Activated naive CD4-positive, alpha-beta T cell treated with anti-CD3 and anti-CD28 coated beads, Interleukin-2, amount 50 U/mL, for 24 hours (primary cell): ENCODE data around the gene CLEC4E.
"Not testable (repeated sequence)": the region's sequence is repeated elsewhere in the genome, so short reads cannot be mapped to it uniquely, and the experiment has no call there.

Source experiments
- H3K27ac Mint-ChIP-seq: one replicate; pipeline ENCODE4 v1.8.0; 2021; ENCODE audit warnings: mild to moderate bottlenecking, mixed read lengths
- H3K27me3 Mint-ChIP-seq: one replicate; pipeline ENCODE4 v1.8.0; 2021; ENCODE audit warnings: mixed read lengths
- H3K36me3 Mint-ChIP-seq: one replicate; pipeline ENCODE4 v1.8.0; 2021; ENCODE audit warnings: mixed read lengths
- H3K4me1 Mint-ChIP-seq: one replicate; pipeline ENCODE4 v1.8.0; 2021; ENCODE audit warnings: mixed read lengths
- H3K4me3 Mint-ChIP-seq: one replicate; pipeline ENCODE4 v1.8.0; 2021; ENCODE audit warnings: mild to moderate bottlenecking, mixed read lengths
- H3K9me3 Mint-ChIP-seq: one replicate; pipeline ENCODE4 v1.8.0; 2021; ENCODE audit warnings: mixed read lengths

The CLEC4E gene, protein sequence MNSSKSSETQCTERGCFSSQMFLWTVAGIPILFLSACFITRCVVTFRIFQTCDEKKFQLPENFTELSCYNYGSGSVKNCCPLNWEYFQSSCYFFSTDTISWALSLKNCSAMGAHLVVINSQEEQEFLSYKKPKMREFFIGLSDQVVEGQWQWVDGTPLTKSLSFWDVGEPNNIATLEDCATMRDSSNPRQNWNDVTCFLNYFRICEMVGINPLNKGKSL

DNA sequence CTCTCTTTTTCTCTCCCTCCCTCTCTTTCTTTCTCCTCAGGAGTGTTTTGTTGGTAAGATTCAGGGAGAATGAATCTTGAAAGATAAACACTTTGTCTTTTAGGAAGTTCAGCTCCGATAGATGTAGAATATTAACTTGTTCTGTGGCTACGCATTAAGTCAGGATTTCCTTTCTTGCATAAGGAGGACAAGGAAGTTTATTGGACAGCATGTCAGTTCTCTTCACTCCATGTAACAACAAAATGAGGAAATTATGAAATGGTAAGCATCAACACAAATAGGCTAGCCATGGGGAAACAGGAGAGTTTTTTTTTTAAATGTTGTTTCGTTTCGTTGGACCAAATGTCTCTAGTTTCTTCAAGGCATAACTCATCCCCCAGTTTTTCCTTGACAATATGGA is at the start of gene CLEC4E:
Gene CLEC4E (minus strand): TSS at position 75 of the 400 bp plus-strand sequence. CDS start 108 bp downstream, outside the sequence.
- not testable (repeated sequence) for H3K9me3 Mint-ChIP-seq, H3K4me1 Mint-ChIP-seq, H3K4me3 Mint-ChIP-seq, H3K36me3 Mint-ChIP-seq
- Mint-ChIP-seq H3K27me3 (peaks cover 14% of the 10 kb centered on the region), H3K27ac (peak within 1 kb of the TSS; percentile 24)

- Mint-ChIP-seq H3K36me3 (no peaks in the 10 kb centered on the region), H3K4me1 (no peaks in the 10 kb centered on the region), H3K27ac (no peak overlapping the region), H3K9me3 (no peaks in the 10 kb centered on the region), H3K27me3 (no peaks in the 10 kb centered on the region), H3K4me3 (no peak overlapping the region)
These were observed 49.0 kb upstream of the CLEC4E start for GRCh38 chr12:8589679-8590078.

- not testable (repeated sequence) for H3K9me3 Mint-ChIP-seq, H3K36me3 Mint-ChIP-seq, H3K27ac Mint-ChIP-seq, H3K4me3 Mint-ChIP-seq, H3K4me1 Mint-ChIP-seq, H3K27me3 Mint-ChIP-seq
These were observed 43.8 kb upstream of the CLEC4E start for GRCh38 chr12:8584478-8584877.

GRCh38 chr12:8584004-8584403 is 43.3 kb upstream of the CLEC4E start:
- Mint-ChIP-seq H3K4me3 (no peak overlapping the region), H3K4me1 (no peaks in the 10 kb centered on the region), H3K27ac (no peak overlapping the region)

GRCh38 chr12:8581098-8581784 is 40.5 kb upstream of the CLEC4E start:
- Mint-ChIP-seq H3K4me3 (no peak overlapping the region), H3K27ac (no peak overlapping the region), H3K27me3 (no peaks in the 10 kb centered on the region), H3K4me1 (no peaks in the 10 kb centered on the region), H3K9me3 (no peaks in the 10 kb centered on the region), H3K36me3 (no peaks in the 10 kb centered on the region)

More at GRCh38 chr12:8584004-8584403, 43.3 kb upstream of the CLEC4E start:
- H3K27me3 Mint-ChIP-seq: no peaks in the 10 kb centered on the region
- H3K9me3 Mint-ChIP-seq: no peaks in the 10 kb centered on the region
- H3K36me3 Mint-ChIP-seq: no peaks in the 10 kb centered on the region

- H3K4me1 Mint-ChIP-seq: peaks cover under 1% of the 10 kb centered on the region
- no peaks in the 10 kb centered on the region for H3K36me3 Mint-ChIP-seq
These were observed 37.2 kb upstream of the CLEC4E start for GRCh38 chr12:8577879-8578278.

DNA sequence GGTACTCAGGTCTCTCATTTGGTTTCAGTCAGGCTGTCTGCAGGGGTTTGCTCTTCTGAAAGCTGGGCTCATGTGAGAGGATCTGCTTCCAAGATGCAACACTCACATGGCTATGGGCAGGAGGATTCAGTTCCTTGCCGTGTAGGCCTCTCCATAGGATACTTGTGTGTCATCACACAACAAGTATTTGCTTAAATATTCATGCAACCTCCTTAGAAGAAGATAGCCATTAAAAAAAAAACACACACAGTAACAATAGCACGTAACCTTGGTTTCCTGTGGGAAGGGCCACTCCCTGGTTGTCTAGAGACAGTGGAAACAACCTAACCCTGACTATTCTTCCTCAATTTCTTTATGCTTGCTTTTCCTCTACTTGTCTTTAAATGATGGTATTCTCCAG is 31.8 kb upstream of the CLEC4E start:
- Mint-ChIP-seq H3K27ac (no peak overlapping the region), H3K36me3 (no peaks in the 10 kb centered on the region), H3K9me3 (no peaks in the 10 kb centered on the region), H3K4me3 (no peak overlapping the region), H3K27me3 (no peaks in the 10 kb centered on the region), H3K4me1 (peaks cover 11% of the 10 kb centered on the region)

More at GRCh38 chr12:8577879-8578278, 37.2 kb upstream of the CLEC4E start:
- H3K27ac Mint-ChIP-seq: no peak overlapping the region
- no peak overlapping the region for H3K4me3 Mint-ChIP-seq
- no peaks in the 10 kb centered on the region for H3K27me3 Mint-ChIP-seq
- H3K9me3 Mint-ChIP-seq: no peaks in the 10 kb centered on the region

- H3K9me3 Mint-ChIP-seq: peaks cover 16% of the 10 kb centered on the region
- no peaks in the 10 kb centered on the region for H3K4me1 Mint-ChIP-seq
- peaks cover 1% of the 10 kb centered on the region for H3K27me3 Mint-ChIP-seq
- H3K27ac Mint-ChIP-seq: no peak overlapping the region
- H3K4me3 Mint-ChIP-seq: no peak overlapping the region
- peaks cover 6% of the 10 kb centered on the region for H3K36me3 Mint-ChIP-seq
These were observed 25.8 kb upstream of the CLEC4E start for GRCh38 chr12:8566525-8566924.

- not testable (repeated sequence) for H3K36me3 Mint-ChIP-seq, H3K4me3 Mint-ChIP-seq, H3K27ac Mint-ChIP-seq, H3K4me1 Mint-ChIP-seq, H3K27me3 Mint-ChIP-seq
- peaks cover 16% of the 10 kb centered on the region for H3K9me3 Mint-ChIP-seq
These were observed 25.3 kb upstream of the CLEC4E start for GRCh38 chr12:8566052-8566451.

GRCh38 chr12:8564656-8565055 is 24.0 kb upstream of the CLEC4E start:
- H3K9me3 Mint-ChIP-seq: peaks cover 16% of the 10 kb centered on the region
- H3K4me1 Mint-ChIP-seq: no peaks in the 10 kb centered on the region
- peaks cover 3% of the 10 kb centered on the region for H3K27me3 Mint-ChIP-seq
- peaks cover 6% of the 10 kb centered on the region for H3K36me3 Mint-ChIP-seq
- no peak overlapping the region for H3K4me3 Mint-ChIP-seq
- H3K27ac Mint-ChIP-seq: no peak overlapping the region

GRCh38 chr12:8563356-8563755 is 22.7 kb upstream of the CLEC4E start:
- Mint-ChIP-seq H3K4me1 (no peaks in the 10 kb centered on the region), H3K27me3 (peaks cover 3% of the 10 kb centered on the region), H3K36me3 (peaks cover 6% of the 10 kb centered on the region), H3K4me3 (no peak overlapping the region), H3K27ac (no peak overlapping the region), H3K9me3 (peaks cover 16% of the 10 kb centered on the region)

DNA sequence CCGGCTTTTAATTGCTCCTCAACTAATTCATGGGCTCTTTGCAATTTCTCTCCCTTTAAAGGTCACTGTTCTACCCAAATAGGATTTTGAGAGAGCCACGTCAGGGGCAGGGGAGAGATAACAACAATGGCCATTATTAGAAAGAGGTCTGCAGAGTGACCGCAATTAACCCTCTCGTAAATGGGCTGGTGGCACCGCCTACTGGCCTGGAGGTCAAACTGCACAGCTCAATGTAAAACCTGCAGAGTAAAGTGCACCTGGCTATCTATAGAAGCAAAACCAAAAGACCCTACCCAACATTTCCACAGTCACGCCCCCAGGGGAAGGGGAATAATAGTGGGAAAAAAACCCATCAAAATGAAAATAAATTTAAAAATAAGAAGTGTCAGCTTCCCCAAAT is 21.6 kb upstream of the CLEC4E start:
- Mint-ChIP-seq H3K36me3 (peaks cover 6% of the 10 kb centered on the region), H3K4me3 (no peak overlapping the region), H3K27ac (no peak overlapping the region), H3K9me3 (peaks cover 16% of the 10 kb centered on the region), H3K4me1 (no peaks in the 10 kb centered on the region), H3K27me3 (peaks cover 3% of the 10 kb centered on the region)

GRCh38 chr12:8561011-8561410 is 20.3 kb upstream of the CLEC4E start:
- Mint-ChIP-seq H3K9me3 (peaks cover 16% of the 10 kb centered on the region), H3K36me3 (peaks cover 4% of the 10 kb centered on the region)

GRCh38 chr12:8559676-8560075 is 19.0 kb upstream of the CLEC4E start:
- Mint-ChIP-seq H3K4me3 (no peak overlapping the region), H3K27ac (no peak overlapping the region), H3K4me1 (no peaks in the 10 kb centered on the region), H3K27me3 (peaks cover 2% of the 10 kb centered on the region), H3K9me3 (peaks cover 16% of the 10 kb centered on the region), H3K36me3 (peaks cover 4% of the 10 kb centered on the region)

More at GRCh38 chr12:8561011-8561410, 20.3 kb upstream of the CLEC4E start:
- H3K27me3 Mint-ChIP-seq: peaks cover 3% of the 10 kb centered on the region
- H3K27ac Mint-ChIP-seq: no peak overlapping the region
- H3K4me3 Mint-ChIP-seq: no peak overlapping the region
- H3K4me1 Mint-ChIP-seq: no peaks in the 10 kb centered on the region

DNA sequence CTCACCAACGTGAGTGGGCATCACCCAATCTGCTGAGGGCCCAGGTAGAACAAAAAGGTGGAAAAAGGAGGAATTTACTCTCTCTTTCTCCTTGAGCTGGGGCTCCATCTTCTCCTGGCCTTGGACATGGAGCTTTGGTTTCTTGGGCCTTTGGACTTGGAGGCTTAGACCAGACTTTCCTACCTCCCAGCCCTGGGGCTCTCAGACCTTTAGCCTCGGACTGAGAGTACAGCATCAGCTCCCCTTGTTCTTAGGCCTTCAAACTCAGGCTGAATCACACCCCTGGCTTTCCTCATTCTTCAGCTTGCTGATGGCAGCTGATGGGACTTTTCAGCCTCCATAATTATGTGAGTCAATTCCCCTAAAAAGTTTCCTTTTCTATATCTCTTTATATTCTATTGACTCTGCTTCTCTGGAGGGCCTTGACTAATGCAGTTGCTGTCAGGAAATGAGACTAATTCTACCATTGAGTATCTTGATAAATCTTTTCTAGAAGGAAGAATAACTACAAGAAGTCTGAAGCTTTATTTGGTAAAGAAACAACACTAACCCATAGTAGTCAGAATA is 15.9 kb upstream of the CLEC4E start:
- Mint-ChIP-seq H3K4me1 (no peaks in the 10 kb centered on the region), H3K27ac (no peak overlapping the region), H3K4me3 (no peak overlapping the region), H3K9me3 (no peaks in the 10 kb centered on the region), H3K27me3 (peaks cover 2% of the 10 kb centered on the region), H3K36me3 (no peaks in the 10 kb centered on the region)

GRCh38 chr12:8554451-8555195 is 13.9 kb upstream of the CLEC4E start:
- Mint-ChIP-seq H3K27me3 (no peaks in the 10 kb centered on the region), H3K36me3 (no peaks in the 10 kb centered on the region), H3K9me3 (no peaks in the 10 kb centered on the region), H3K4me3 (no peak overlapping the region), H3K27ac (no peak overlapping the region), H3K4me1 (no peaks in the 10 kb centered on the region)
